ENCODE results near the gene NUB1.

NUB1 gene

DNA sequence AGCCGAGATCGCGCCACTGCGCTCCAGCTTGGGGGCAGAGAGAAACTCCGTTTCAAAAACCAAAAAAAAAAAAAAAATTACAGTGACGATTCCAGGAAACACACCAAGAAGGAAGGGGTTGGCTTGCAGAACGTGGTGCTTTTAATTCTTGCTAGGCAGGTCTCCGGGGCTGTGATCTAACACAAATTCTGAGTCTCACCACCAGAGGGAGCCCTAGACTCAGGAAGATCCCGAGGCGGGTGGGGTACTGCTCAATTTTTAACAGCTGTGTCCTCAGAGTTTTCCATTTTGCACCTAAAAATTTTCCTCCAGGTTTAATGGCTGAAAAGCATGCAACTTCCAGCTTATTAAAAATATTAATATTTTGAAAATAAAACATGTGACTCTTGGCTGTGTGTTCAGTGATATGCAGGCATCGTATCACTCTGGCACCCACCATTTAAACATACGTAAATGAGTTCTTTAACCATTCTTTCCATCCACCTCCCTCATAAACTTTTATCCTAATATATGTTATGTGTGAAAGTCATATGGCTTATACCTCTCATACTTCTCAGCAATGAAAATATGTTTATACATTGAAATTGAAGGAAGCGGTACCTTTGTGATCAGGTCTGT, 26.5 kb upstream of the NUB1 start:
- ATAC-seq = peak; percentile 76 to 79

DNA sequence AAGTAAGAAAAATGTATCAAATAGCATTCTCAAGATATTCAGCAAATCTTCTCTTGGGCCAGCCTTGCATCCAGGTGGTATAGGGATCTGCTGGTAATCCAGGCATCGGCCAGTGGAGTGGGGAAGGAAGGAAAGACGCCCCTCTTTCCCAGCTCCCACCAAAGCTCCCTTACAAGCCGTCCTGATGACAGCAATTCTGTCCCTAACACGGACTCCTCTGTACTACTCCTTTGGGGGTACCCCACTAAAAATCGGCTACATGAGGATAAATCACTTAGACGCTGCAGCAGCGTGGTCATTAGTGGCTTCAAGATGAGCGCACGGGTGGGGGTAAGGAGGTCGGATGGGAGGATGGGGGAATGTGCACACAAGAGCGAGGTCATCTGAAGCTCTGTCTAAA, 24.7 kb upstream of the NUB1 start:
- no peak for ATAC-seq

DNA sequence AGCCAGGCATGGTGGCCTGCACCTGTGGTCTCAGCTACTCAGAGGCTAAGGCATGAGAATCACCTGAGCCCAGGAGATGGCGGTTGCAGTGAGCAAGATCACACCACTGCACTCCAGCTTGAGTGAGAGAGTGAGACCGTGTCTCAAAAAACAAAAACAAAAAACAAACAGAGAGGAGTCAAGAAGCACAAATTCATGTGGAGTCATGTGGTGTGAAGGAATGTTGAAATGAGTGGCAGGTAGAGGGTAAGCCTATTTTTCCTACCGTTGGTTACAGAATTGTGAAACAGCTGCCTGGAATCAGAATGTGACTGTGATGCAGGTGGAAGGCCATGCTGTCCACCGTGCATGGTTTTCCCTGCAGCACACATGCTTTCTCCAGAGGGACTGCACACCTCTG, 23.7 kb upstream of the NUB1 start:
- no peak for ATAC-seq

DNA sequence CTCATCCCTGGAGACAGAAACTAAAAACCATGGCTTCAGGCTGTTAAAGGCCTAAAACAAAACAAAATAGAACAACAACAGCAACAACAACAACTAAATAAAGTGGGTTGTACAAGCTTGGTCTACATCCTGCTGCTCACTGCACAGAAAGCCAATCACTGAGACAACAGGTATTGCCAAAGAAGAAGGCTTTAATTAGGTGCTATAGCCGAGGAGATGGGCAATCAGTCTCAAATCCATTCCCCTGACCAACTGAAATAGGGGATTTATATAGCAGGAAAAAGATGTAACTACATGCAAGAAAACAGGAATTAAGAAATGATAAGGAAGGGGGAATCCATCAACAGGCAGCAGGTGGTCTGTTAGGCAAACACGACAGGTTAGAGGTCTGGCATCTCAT, 22.4 kb upstream of the NUB1 start:
- ATAC-seq = no peak

DNA sequence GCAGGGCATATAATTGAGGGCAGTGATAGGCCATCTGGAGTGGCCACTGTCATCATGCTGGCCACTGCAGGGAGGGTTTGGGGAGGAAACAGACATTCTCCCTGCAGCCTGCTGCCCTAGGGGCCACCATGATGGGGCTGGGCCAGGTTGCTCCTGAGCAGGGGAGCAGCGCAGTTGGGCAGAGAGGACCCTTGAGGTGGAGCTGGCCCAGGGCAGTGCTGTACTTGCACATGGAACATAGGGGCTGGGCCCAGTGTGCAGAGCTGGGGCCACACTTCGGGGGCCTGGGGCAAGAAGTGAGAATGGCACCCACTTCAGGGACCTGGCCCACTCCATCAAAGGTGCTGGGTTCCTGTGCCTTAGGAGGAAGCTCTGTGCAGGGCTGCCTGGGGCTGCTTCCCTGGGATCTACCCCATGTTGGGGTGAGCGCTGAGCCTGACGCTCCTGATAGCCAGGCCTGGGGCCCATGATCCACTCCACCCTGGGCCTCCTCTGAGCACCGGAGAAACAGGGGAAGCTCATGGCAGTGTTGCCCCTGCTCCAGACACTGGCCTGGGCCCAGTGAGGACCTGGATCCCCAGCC, 21.3 kb upstream of the NUB1 start:
- no peak for ATAC-seq

DNA sequence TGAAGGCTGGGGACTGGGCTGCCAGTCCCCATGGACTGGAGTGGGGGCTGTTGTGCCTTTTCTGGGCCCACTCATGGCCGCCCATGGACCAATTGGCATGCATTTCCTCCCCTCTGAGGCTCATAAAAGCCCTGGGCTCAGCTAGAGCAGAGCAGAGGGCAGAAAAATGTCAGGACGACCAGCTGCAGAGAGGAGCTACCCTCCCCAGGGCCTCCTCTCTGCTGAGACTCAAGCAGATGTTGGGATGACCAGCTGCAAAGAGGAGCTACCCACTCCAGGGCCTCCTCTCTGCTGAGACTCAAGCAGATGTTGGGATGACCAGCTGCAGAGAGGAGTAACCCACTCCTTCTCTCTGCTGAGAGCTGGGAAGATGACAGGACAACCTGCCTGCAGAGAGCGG, 20.3 kb upstream of the NUB1 start:
- no peak for ATAC-seq

DNA sequence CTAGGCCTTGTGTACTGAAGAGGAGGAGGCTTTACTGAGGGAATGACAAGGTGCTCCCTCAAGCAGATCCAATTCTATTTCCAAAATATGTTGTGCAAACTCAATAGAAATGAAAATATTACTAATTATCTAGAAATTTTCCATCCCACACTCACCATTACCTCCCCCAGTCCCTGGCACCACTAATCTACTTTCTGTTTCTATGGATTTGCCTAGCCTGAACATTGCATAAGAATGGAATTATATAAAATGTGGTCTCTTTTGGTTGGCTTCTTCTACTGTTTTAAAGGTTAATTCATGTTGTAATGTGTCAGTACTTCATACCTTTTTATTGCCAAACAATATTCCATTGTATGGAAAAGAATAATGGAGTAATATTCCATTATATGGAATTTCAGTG, 18.7 kb upstream of the NUB1 start:
- ATAC-seq = no peak

DNA sequence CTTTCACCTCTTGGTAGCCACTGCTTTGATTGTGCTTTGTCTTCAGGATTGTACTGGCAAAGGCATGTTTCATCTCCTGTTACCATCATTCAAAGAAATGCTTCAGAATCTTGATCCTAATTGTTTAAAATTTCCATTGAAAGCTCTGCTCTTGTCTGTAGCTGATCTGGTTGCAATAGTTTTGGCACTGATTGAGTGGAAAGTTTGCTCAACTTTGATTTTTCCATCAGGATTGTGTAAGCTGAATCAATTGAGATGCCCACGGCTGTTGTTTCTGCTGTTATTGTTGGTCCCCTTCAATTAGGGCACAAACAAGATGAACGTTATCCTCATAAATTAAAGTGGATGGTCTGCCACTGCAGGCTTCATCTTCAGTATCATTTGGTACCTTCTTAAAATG, 14.6 kb upstream of the NUB1 start:
- ATAC-seq = no peak

DNA sequence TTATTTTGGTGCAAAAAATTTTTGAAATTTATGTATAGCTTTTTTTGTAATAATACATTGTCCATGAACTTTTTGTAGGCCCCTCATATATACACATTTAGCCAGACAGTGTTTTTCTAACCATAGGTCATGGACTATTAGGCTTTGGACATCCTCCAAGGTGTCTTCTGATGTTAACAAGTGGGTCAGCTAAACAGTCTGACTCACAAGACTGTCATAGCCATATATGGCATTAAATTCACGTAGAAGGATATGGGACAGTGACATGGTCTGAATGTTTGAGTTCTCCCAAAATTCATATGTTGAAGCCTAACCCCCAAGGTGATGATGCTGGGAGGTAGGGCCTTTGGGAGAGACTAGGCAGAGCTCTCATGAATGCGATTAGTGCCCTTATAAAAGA, 14.0 kb upstream of the NUB1 start:
- ATAC-seq = no peak

DNA sequence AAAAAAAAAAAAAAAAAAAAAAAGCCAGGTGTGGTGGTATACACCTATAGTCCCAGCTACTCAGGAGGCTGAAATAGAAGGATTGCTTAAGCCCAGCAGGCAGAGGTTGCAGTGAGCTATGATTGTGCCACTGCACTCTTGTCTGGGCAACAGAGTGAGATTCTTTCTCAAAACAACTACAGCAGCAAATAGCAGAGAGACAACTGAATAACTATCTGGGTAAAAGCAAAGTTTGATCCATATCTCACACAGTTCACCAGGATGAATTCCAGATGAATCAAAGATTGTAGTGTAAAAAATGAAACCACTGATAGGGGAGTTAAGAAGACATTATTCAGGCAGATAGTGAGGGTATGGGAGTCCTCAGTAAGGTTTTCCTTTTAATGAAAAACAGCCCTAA, 11.4 kb upstream of the NUB1 start:
- ATAC-seq = no peak

DNA sequence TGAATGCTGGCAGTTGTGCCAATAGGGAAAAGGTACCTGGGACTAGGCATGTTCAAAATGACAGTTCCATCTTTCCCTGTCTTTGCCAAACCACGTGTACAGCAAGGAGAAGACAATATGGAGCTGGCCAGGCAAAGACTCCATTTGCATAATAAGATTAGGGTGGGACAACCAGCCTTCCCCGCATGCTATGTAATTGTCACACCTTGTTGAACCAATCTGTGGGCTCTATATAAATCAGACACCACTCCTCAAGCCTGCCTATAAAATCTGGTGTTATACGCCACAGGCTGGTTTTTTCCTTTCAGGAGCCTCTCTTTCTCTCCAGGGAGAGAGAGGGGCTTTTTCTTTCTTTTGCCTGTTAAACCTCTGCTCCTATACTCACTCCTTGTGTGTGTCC, 11.0 kb upstream of the NUB1 start:
- no peak for ATAC-seq

DNA sequence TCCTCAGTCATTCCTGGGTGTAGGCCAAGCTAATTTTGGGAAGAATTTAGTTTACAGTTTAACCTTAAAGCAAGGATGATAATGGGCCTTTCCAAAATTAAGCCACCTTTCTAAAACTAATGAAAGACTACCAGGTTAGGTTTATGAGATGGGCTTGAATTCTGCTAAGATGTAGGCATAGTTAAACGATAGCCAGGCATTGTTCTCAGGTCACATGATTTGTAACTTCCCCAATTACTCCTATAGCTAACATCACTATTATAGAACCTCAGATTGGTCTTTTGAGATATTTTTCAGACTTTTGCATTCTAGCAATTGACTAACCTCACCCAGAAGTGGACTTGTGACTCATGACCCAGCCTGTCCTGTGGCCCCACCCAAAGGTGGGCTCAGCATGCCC, 7.0 kb upstream of the NUB1 start:
- no peak for ATAC-seq

DNA sequence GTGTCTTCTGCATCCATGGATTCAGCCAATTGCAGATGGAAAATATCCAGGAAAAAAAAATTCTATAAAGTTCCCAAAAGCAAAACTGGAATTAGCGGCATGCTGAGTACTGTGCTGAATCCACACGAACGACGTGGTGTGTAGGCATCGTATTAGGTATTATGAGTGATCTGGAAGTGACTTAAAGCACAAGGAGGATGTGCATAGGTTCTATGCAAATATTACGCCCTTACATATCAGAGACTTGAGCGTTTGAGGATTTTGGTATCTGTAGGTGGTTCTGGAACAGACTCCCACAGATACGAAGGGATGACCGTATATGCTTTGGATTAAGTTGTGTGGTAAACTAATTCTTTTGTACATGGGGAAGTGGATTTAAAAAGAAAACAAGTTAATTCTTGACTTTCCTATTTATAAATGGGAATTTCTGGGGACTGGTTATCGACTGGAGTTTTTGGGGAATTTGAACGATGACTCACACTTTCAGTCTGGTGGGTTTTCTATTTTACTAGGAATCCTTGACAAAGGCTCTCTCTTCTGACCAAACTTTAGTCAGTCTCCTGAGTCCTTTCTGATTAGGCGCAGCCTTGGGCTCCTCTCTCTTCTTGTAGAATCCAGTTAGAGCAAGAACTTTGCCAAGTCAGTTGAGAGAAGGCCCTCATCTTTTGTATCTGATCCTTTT, 5.4 kb upstream of the NUB1 start:
- ATAC-seq = no peak

DNA sequence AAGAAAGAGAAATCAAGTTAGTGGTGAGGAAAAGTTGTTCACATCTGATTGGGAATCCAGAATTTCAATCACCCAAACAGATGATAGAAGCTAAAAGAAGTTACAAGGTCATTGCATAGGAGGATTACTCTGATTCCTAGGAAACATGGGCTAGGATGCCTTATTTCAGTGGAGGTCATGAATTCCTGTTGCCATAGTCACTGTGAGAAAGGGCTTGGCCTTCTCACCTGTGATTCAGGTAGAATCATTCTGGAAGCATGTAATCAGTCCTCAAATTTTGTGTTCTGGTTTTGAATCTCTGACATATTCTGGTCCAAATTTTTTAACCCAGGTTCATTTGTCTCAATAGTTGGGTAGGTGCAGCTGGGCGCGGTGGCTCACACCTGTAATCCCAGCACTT, 4.3 kb upstream of the NUB1 start:
- ATAC-seq = no peak

DNA sequence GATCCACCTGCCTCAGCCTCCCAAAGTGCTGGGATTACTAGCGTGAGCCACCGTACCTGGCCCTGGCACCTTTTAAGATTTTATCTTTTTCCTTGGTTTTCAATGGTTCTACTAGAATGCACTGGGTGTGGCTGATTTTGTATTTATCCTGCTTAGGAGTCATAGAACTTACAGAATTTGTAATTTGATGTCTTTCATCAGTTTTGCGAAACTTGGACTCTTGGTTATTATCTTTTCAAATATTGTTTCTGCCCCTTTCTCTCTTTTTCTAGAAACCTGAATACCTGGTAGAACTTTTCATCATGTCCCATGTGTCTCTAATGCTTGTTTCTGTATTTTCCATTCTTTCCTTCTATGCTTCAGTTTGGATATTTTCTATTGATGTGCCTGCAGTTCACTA, 2.8 kb upstream of the NUB1 start:
- ATAC-seq = no peak

DNA sequence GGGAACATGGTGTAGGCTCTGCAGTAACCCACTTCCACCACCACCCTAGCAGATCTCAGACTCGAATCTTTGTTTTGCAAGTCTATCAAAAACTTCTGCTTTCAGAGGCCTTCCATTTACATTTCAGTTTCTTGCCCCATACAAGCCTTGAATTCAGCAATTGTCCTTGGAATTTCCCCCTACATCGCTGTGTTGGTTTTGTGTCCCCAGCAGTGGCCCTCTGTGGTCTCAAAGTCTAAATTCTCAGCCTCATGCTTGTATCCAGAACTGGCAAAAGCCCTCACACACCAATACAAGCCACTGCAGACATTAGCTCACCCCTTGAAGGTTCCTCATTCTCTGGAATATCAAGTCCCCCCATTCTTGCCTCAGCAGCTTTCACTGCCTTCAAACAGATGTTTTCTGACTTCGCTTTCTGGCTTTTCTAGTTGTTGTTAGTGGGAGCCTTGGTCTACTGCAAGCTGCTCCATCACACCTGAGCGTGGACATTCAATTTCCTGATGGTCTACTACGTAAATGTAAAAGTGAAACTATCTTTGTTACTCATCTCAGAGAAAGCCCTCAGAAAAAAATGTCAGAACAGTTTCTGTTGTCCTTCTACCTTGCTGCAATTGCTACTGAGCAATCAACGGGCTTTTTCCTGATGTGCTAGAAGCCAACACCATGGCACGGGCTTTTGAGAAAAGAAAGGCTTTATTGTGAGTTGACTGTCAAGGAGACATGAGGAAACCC, 1.8 kb upstream of the NUB1 start:
- ATAC-seq = peak; percentile 30 to 36

DNA sequence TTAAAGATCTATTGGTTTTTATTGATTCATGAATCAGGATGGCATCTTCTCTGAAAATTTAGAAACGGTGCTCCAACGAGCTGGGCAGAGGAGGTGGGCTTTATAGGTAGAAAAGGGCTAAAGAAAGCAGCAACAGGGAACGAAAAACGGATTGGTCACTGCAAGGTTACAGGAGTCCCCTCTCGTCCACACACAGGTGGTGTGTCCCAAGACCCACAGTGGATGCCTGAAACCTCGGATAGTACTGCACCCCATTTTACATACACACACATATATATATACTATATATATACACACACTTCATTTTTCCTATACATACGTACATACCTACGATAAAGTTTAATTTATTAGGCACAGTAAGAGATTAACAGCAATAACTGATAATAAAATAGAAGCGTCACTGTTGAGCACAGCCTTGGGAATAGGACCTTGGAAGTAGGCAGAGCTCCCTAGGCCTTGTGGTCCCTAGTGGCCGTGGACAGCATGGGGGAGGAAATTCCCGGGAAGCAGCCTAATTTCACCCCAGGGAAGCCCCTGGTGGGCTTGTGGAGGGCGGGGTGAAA, 737 bp upstream of the NUB1 start:
- no peak for ATAC-seq

DNA sequence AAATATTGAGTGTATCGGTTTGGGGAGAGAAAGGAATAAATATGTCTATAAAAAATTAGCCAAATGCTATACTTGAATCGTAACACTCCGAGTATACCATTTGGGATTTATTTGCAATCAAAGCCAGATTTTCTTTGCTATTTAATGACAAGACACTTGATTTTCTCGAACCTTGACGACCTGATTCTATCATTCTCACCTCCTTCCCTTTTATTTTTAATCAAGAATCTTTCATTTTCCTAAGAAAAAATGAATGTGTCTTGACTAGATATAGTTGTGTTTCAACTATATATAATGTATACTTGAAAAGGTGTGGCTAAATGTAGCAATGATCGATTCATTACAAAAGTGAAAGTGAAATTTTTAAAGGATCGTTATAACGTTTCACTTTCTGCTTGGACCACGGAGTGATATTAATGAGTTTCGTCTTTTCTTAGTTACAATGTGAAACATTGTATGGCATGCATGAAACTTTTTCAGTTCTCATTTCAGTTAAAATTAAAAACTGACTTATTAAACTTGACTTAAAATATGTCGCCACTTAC, 562 bp downstream of the NUB1 start:
- peak; percentile 65 to 75 for ATAC-seq

DNA sequence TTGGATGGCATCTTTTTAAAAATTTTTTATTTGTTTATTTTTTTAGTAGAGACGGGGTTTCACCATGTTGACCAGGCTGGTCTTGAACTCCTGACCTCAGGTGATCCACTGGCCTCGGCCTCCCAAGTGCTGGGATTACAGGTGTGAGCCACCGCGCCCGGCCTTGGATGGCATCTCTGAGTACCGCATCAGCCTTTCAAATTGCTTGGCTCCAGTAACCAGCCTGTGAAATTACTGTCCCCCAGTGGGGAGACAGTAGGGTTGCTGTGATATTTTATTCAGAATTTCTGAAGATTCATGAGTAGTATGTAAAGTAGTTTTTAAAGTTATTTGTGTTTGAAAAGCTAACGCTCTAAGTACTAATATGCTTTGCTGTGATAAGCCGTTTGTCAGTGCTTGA, 1.2 kb downstream of the NUB1 start:
- no peak for ATAC-seq

DNA sequence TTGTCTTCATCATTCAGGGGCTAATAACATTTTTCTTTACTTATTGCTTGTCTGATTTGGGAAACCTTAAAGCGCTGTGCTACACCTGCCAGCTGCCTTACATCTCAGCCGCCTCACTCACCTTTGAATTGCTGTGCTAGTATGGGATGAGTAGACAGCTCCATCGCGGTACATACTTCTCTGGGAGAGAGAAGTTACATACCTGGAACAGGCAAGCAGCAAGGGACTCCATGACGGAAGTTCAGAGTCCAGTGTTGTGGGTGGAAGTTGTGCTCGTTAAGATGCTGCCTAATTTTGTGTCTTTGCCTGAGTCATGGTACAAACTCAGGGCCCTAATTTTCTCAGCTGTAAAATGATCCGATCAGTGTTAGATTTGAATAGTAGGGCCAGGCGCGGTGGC, 1.9 kb downstream of the NUB1 start:
- ATAC-seq = no peak

DNA sequence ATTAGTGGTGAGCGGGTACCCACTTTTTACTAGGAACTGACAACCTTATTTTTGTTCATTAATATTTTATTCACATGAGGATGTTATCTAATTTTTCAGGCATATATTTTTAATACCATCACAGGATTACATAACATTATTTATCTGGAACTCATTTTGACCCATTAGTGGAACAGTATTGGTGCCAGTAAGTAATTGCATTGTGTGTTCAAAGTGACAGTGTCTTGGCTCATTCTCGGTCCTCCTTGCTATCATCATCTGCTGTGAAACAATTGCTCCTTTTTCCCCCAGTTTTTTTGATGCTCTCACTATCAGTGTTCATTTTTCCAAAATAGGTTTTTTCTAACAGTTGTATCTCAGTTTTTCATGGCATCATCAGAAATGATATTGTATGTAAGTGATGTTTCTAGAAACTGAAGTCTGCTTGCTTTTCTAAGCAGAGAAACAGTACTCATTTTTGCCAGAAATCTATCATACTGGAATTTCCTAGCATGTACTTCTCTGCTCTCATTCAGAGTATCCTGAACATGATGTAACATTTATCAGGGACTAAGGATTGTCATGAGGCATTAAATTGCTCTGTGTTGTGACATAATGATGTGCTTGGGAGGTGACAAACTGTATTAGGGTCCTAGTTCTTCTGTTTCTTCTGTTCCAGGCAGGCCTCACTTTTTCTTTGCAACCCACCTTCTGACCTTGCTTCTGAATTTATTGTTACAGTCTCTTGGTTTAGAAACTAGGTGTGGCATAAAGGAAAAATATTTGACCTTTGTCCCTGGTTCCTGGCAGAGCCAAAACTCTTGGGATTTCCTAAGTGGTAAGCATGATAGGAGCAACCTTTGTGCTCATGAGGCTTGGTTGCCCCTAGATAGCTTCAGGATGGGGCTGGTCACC, 4.2 kb downstream of the NUB1 start:
- ATAC-seq = no peak

DNA sequence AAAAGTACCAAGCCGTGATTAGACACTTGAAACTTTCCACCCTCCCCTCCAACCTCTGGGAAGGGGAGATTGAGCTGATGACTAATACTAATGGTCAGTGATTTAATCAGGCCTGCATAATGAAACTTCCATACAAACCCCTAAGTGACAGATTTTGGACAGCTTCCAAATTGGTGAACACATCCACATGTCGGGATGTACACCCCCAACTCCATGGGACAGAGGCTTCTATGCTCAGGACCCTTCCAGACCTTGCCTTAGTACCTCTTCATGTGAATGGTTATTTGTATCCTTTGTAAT, 4.8 kb downstream of the NUB1 start:
- ATAC-seq = no peak

DNA sequence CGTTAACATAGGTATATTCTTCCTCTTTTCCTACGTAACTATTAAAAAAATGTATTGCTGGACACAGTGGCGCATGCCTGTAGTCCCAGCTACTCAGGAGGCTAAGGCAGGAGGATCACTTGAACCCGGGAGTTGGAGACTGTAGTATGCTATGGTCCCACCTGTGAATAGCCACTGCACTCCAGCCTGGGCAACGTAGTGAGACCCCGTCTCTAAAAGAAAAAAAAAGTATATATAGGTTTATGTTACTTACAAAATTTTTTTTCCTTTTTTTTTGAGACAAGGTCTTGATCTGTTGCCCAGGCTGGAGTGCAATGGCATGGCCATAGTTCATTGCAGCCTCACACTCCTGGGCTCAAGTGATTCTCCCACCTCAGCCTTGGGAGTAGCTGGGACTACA, 5.6 kb downstream of the NUB1 start:
- no peak for ATAC-seq
